RWPE1 (cell line): ENCODE measurements around the gene TNFRSF18.
A peak's percentile ranks its signal among the peaks of the same experiment; 100 is the strongest.

ENCODE experiments used
- CTCF ChIA-PET: fragments of 350-600 bp; sonication (Branson Sonifier 250); formaldehyde crosslinking; extraction: SDS; loops from one replicate; lab custom pipeline; 2021; lab: Yijun Ruan, JAX
- POLR2A ChIA-PET: fragments of 400-600 bp; formaldehyde crosslinking; extraction: SDS; loops from one replicate; lab custom pipeline; 2020; ENCODE audit warnings: antibody characterized with exemption; ENCODE audit not compliant: low non-redundant PET; lab: Yijun Ruan, JAX
- DNase-seq: peaks from one replicate; pipeline ENCODE4 v3.0.0; 2012; ENCODE audit warnings: low spot score
- H3K27ac ChIP-seq: fragments of 450-650 bp; 2 replicates; pipeline ENCODE4 v1.5.1; 2017
- TF ChIP-seq, protein P1 (sequence below): fragments of 450-650 bp; conservative IDR thresholded peaks from 2 replicates; pipeline ENCODE4 v1.5.1; 2017; ENCODE audit warnings: low read depth, mild to moderate bottlenecking

TNFRSF18 gene

DNA sequence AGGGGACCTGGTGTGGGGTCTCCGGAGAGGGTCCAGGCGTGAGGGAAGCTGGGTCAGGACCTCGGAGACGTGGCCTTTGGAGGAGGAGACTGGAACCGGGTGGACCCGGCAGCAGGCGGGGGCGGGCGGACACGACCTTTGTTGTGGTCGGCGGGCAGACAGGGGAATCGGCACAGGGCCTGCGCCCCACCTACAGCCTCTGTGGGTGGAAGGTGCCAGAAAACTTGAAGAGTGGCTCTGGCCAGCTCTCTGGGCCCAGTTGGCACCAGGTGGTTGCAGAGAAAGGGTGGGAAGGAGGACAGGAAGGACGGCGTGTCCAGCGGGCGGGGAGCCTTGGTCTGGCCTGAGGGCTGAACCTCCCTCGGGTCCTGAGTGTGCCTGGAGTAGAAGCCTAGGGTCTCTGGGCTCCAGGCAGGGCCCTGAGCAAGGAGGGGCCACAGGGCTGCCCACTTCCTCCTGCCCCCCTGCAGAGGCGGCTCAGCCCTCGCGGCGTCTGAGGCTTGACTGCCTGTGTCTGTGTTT lies 40.4 kb downstream of the TNFRSF18 start:
- H3K27ac ChIP-seq = no peak overlapping the region
- ChIA-PET POLR2A (no interaction called here), CTCF (interaction anchor here (0.6 to 0.8 kb wide), 4 partner anchors 49 to 500 kb away, joined by 3 to 5 read pairs (median 4); no protein-coding TSS in a partner anchor)
- DNase-seq = no peak
- TF ChIP-seq, protein P1, sequence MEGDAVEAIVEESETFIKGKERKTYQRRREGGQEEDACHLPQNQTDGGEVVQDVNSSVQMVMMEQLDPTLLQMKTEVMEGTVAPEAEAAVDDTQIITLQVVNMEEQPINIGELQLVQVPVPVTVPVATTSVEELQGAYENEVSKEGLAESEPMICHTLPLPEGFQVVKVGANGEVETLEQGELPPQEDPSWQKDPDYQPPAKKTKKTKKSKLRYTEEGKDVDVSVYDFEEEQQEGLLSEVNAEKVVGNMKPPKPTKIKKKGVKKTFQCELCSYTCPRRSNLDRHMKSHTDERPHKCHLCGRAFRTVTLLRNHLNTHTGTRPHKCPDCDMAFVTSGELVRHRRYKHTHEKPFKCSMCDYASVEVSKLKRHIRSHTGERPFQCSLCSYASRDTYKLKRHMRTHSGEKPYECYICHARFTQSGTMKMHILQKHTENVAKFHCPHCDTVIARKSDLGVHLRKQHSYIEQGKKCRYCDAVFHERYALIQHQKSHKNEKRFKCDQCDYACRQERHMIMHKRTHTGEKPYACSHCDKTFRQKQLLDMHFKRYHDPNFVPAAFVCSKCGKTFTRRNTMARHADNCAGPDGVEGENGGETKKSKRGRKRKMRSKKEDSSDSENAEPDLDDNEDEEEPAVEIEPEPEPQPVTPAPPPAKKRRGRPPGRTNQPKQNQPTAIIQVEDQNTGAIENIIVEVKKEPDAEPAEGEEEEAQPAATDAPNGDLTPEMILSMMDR = no peak

GRCh38 chr1:1165485-1165884 lies 40.9 kb downstream of the TNFRSF18 start:
- no peak overlapping the region for H3K27ac ChIP-seq
- no peak for DNase-seq
- ChIA-PET CTCF (interaction anchor here (0.6 to 1.6 kb wide), 6 partner anchors 23 to 500 kb away, joined by 3 to 9 read pairs (median 4); no protein-coding TSS in a partner anchor), POLR2A (no interaction called here)
- TF ChIP-seq, protein P1 = no peak

- CTCF ChIA-PET = interaction anchor here (0.6 to 1.6 kb wide), 4 partner anchors 22 to 501 kb away, joined by 3 to 9 read pairs (median 4); no protein-coding TSS in a partner anchor
- no peak overlapping the region for H3K27ac ChIP-seq
- POLR2A ChIA-PET = no interaction called here
- TF ChIP-seq, protein P1 = no peak
- peak; percentile 85 for DNase-seq
Observed at GRCh38 chr1:1164701-1165451, 41.5 kb downstream of the TNFRSF18 start.

DNA sequence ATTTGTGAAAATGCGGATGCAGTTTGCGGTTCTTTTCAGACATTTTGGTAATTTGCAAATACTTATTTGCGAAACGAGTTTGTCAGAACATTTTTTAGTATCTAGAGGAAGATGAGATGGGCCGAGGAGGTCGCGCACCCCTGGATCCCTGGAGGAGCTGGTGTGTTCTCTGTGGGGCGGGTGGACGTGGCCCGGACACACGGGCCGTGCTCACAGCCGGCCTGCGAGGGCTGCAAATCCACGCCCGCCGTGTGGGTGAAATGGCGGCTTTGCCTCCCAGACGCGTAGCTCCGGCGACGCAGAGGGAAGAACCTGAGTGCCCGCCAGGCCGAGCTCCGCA lies 42.1 kb downstream of the TNFRSF18 start:
- POLR2A ChIA-PET = no interaction called here
- no peak for DNase-seq
- TF ChIP-seq, protein P1 = no peak
- H3K27ac ChIP-seq = no peak overlapping the region
- CTCF ChIA-PET = interaction anchor here (1.6 kb wide), 1 partner anchor 127 kb away, joined by 9 read pairs; no protein-coding TSS in a partner anchor

- ChIA-PET CTCF (interaction anchor here (0.6 to 4.6 kb wide), 4 partner anchors 15 to 181 kb away, joined by 3 to 26 read pairs (median 4); partner anchors contain the start of gene PERM1), POLR2A (no interaction called here)
Observed at GRCh38 chr1:1163538-1164070, 42.8 kb downstream of the TNFRSF18 start.

More at GRCh38 chr1:1163538-1164070, 42.8 kb downstream of the TNFRSF18 start:
- H3K27ac ChIP-seq = no peak overlapping the region
- no peak for DNase-seq
- TF ChIP-seq, protein P1 = no peak
